CD4-positive, alpha-beta T cell treated with Interferon alpha-2 for 1 hour (primary cell): ENCODE data around the gene TMEM205.
"Not testable (repeated sequence)": the region's sequence is repeated elsewhere in the genome, so short reads cannot be mapped to it uniquely, and the experiment has no call there.

ENCODE experiments used
- DNase-seq, 2 donors: peaks; one replicate each; pipeline ENCODE4 v3.0.0-alpha.2; 2020 to 2022

The TMEM205 gene

GRCh38 chr19:11338569-11339253 is 7.4 kb downstream of the TMEM205 start:
- DNase-seq, result no peak

- no peak for DNase-seq
Measured at GRCh38 chr19:11338121-11338520, 7.9 kb downstream of the TMEM205 start.

DNA sequence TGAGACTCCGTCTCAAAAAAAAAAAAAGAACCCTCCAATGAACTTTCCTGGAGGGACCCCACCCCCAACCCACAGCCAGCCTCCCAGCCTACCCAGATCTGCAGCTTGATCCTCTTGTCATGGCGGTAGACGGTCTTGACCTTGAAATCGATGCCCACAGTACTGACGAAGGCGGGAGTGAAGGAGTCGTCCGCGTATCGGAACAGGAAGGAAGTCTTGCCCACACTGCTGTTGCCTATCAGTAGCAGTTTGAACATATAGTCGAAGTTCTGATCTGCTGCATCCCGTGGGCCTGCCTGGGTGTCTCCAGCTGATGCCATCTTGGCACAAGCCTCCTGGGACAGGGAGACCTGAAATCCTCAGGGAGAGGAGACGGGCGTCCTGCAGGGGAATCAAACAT is 9.0 kb downstream of the TMEM205 start:
- peak in 1 of 2 donors; percentile 19 for DNase-seq

DNA sequence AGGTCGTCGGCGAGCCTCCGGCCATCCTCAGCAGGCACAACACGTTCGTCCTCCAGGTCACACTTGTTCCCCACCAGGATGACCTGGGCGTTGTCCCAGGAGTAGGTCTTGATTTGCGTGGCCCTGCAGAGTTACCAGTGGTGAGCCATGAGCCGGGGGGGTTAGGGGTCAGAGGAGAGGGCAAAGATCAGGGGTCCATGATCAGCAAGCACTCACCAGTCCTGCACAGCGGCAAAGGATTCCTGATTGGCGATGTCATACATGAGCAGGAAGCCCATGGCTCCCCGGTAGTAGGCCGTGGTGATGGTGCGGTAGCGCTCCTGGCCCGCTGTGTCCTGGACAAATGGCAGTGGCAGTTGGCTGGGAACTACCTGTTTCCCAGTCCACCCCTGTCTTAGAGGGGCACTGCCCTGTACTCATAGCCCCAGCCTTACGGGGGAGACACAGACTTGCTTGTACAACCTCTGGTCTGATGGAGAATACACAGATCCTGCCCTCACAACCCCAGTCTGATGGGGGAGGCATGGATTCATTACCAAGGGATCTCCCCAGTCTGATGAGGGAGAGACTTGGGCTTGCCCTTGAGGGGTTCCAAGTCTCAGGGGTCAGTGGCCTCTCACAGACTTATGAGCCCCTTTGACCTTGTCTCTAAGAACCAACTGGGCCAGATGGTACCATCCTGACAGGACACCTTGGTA is 10.5 kb downstream of the TMEM205 start:
- no peak for DNase-seq

DNA sequence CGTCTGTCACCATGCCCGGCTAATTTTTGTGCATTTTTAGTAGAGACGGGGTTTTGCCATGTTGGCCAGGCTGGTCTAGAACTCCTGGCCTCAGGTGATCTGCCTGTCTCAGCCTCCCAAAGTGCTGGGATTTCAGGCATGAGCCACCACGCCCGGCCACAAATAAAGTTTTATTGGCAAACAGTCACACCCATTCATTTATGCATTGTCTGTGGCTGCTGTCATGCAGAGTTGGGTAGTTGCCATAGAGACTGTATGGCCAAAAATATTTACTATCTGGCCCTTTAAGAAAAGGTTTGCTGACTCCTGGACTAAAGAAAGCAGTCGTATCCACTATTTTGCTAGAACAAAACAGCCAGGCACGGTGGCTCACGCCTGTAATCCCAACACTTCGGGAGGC is 12.2 kb downstream of the TMEM205 start:
- not testable (repeated sequence) for DNase-seq

DNA sequence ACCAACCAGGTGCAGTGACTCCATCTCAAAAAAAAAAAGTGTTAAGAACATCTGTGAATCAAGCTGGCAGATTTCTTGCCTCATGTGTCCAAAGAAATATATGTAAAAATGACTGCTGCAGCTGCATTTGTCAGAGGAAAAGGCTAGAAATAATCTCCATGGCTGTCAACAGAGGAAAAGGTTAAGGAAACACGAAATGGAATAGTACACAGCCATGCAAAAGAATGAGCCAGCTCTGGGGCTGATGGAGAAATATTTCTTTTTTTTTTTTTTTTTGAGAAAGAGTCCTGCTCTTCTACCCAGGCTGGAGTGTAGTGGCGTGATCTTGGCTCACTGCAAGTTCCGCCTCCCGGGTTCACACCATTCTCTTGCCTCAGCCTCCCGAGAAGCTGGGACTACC is 13.2 kb downstream of the TMEM205 start:
- DNase-seq, result no peak

- DNase-seq, result no peak
Measured at GRCh38 chr19:11331502-11331901, 14.6 kb downstream of the TMEM205 start.

DNA sequence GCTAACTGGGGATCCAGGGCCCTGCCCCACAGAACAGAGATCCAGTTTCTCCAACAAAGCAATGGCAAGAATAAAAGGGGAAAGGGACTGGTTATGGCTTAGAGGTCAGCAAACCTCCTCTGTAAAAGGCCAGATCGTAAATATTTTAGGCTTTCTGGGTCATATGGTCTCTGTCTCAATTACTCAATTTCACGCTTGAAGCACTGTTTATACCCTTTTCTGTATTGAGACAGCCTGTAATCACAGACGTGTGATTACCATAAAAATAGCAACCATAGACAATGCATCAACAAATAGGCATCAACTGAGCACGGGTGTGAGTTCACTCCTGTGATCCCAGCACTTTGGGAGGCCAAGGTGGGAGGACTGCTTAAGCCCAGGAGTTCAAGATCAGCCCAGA is 15.9 kb downstream of the TMEM205 start:
- DNase-seq, result no peak

- DNase-seq, result no peak
Measured at GRCh38 chr19:11325544-11325943, 20.5 kb downstream of the TMEM205 start.

DNA sequence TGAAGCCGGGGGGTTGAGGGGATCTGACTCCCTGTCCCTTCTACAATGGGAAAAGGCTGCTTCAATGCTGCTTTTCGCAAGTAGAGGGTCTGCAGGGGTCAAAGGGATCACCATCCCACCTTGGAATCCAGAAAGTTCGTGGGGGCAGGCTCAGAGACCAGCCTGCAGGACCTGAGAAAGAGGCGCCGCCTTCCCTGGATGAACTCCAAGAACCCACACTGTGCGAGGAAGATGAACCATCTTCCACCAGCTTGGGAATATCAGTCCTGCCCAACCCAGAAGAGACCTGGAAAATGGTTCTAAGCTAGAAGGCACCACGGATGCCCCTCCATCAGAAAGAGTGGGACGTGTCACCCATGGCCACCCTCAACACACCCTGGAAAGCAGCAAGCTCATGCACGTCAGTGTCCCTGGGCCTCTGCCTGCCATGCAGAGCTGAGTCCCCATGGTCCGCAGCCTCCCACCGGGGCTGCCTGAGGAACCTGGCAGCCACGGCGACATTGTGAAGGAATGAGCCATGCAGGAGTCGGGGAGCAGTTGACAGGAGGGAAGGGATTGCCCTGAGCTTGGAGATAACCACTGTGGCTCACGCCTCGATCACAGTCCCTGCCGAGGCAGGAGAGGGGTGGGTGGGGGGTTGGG is 21.2 kb downstream of the TMEM205 start:
- no peak for DNase-seq

DNA sequence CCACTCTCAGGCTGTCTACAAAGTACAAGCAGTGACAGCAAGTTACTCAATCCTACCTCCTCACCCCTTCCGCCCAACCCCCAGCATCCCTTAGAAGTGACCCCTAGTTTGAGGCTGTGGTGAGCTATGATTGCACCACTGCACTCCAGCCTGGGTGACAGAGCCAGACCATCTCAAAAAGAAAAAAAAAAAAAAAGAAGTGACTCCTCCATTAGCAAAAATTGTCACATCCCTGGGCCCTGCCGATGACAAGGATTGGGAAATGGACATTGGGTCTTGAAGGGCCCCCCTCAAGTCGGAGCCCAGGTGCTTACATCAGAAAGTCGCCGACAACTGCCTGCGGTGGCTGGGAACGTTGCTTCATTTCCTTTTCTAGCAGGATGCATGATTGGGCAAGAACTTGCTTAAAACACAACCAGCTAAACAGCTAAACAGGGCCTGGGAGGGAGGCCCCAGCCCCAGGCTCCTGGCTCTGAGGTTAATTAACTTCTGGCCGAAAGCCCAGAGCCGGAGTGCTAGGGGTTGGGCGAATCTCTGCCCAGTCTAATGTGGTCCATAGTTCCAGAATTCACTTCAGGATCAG is 21.9 kb downstream of the TMEM205 start:
- DNase-seq, result peak; percentile 34 to 70

GRCh38 chr19:11323601-11324078 is 22.4 kb downstream of the TMEM205 start:
- no peak for DNase-seq

- DNase-seq, result peak in 1 of 2 donors; percentile 22
Measured at GRCh38 chr19:11322269-11323024, 23.6 kb downstream of the TMEM205 start.

DNA sequence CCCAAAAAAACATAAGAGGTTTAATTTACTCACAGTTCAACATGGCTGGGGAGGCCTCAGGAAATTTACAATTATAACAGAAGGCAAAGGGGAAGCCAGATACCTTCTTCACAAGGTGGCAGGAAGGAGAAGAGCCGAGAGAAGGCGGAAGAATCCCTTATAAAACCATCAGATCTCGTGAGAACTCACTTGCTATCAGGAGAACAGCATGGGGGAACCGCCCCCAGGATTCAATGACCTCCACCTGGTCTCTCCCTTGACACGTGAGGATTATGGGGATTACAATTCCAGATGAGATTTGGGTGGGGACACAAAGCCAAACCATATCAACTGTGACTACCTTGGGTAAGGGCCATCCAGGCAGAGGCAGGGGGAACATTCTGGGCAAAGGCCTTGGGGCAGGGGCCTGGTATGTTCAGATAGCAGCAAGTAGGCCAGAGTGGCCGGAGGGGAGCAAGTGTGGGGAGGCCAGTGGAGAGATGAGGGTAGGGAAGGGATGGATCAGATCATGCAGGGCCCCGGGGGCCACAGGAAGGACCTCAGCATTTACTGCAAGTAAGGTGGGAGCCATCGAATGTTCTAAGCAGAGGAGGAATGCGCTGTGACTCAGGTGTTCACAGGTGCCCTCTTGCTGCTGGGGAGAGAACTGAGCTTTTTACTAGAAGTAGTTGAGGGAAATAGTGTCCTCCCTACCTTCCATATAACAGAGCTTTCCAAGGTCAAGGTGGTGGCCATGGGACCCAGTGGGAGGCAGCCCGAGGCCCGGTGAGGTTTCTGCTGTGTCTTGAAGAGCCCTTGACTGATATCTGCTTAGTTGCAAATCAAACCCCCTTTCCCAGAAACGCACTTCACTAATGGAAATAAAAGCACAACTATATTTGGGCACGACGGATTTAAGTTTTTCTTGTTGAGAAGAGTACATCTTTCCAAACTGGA is 24.6 kb downstream of the TMEM205 start:
- DNase-seq, result no peak

DNA sequence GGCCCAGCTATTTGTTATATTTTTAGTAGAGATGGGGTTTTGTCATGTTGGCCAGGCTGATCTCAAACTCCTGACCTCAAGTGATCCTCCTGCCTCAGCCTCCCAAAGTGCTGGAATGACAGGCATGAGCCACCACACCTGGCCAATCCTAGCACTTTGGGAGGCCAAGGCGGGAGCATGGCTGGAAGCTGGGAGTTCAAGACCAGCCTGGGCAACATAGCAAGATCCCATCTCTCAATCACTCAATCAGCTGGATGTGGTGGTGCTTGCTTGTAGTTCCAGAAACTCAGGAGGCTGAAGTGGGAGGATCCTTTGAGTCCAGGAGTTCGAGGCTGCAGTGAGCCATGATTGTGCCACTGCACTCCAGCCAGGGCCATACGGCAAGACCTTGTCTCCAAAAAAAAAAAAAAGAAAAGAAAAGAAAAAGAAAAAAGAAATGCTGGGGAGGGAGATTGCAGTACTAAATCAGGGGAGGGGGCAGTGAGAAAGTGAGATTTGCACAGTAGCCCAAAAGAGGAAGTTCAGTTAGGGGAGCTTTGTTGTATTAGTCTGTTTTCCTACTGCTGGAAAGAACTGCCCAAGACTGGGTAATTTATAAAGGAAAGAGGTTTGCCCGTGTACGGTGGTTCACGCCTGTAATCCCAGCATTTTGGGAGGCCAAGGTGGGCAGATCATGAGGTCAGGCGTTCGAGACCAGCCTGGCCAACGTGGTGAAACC is 25.6 kb downstream of the TMEM205 start:
- not testable (repeated sequence) for DNase-seq

- no peak for DNase-seq
Measured at GRCh38 chr19:11306337-11306736, 39.7 kb downstream of the TMEM205 start.

- DNase-seq, result no peak
Measured at GRCh38 chr19:11304936-11305335, 41.1 kb downstream of the TMEM205 start.

GRCh38 chr19:11300811-11301120 is 45.3 kb downstream of the TMEM205 start:
- no peak for DNase-seq

DNA sequence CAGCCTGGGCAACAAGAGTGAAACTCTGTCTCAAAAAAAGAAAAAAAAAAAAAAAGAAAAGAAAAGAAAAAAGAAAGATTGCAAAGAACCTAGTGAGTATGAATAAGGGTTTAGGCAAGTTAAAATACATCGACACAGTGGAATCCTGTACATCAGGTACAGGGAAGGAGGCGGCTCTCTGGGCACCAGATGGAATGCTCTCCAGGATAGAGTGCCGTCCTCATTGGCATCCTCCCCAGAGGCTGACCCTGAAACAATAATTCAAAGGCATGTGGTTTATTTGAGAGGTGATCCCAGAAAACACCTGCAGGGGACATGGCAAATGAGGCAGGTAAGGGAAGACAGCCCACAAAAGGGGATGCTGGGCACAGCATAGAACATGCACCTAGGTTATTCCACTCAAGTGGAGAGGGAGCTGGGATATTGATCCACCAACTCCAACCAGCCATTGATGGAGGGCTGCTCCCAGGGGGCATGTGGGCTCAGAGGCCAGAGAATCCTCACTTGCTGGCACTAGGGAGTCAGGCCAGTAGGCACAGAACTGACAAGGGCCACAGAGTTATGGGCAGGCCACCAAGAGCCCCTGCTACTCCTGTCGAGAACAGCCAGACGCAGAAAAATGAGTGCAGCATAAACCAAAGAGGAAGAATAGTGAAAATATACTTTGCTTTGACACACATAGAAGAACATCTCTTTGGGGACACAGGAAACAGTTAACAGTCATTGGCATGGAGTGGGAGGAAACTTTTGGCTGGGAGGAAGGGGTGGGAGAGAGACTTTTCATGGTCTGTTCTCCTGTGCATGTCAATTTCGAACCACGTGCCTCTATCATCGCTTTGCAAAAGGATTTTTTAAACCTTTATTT is 45.9 kb downstream of the TMEM205 start:
- no peak for DNase-seq

DNA sequence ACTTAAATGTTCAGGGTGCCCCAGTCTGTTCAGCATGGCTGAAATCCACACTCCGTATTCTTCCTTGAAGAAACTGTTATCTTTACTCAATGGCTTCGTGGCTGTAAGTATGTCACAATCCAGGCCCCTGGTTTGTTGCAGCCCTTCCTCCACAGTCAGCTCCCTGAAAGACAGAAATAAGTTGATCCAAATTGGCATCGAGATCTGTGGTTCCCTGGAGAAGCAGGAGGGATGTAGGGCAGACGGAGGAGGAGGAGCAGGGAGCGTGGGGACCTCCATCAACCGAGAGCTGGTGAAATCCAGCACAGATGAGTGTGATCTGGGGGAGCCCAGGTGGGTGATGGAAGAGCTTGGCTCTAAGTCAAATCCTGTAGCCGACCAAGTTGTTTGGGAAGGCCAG is 49.8 kb downstream of the TMEM205 start:
- DNase-seq, result no peak
